Spleen (tissue), 7 donors: ENCODE measurements around the gene LIG3.
"Not testable (repeated sequence)": the region's sequence is repeated elsewhere in the genome, so short reads cannot be mapped to it uniquely, and the experiment has no call there.

Experiments used
- CTCF ChIP-seq, 11 experiments: fragments of 200-600 bp in 7 of 11; fragments of 450-650 bp in 4 of 11; sonication (generic) in 4 of 11; IDR thresholded peaks in 8 of 11; conservative IDR thresholded peaks in 3 of 11; 1 replicate in 7 of 11; 2 replicates in 4 of 11; pipeline versions ENCODE4 v1.4.0 to v1.8.0; 2016 to 2021; ENCODE audit warnings: antibody characterized with exemption in 11 of 11, inconsistent platforms in 4 of 11, mild to moderate bottlenecking in 1 of 11
- POLR2A ChIP-seq, 3 donors: fragments of 450-650 bp; IDR thresholded peaks; one replicate each; pipeline ENCODE4 v1.5.1; 2017; ENCODE audit warnings: antibody characterized with exemption in 3 of 3, mild to moderate bottlenecking in 1 of 3
- POLR2AphosphoS5 ChIP-seq, 3 donors: sonication (generic); formaldehyde crosslinking; IDR thresholded peaks; one replicate each; pipeline ENCODE4 v1.5.1; 2017; ENCODE audit warnings: antibody characterized with exemption in 3 of 3
- donor health status: DM: no; HTN: no; CAD: no; lungs with moderate emphysema.
- donor health status: DM: no; HTN: no; CAD: no.
- donor health status: DM: no; HTN: no; CAD: no.

- TF ChIP-seq CTCF (IDR thresholded peaks at IDR 0.05 in 8 of 11, conservative IDR thresholded peaks at IDR 0.05 in 3 of 11); POLR2AphosphoS5 (IDR thresholded peaks at IDR 0.05); POLR2A (IDR thresholded peaks at IDR 0.05): not testable (repeated sequence)
Measured at GRCh38 chr17:34950780-34951179, 29.5 kb upstream of the LIG3 start.
